Measurements from ENCODE around the gene TSC1. TPM values are rescaled to one million over a fixed set of nuclear protein-coding genes. Genes with fewer than 3 reads are reported as not detected.
A peak's percentile ranks its signal among the peaks of the same experiment; 100 is the strongest.

TSC1 gene
- total RNA-seq, 1 donor from 2014 or later, result 20.8 TPM

DNA sequence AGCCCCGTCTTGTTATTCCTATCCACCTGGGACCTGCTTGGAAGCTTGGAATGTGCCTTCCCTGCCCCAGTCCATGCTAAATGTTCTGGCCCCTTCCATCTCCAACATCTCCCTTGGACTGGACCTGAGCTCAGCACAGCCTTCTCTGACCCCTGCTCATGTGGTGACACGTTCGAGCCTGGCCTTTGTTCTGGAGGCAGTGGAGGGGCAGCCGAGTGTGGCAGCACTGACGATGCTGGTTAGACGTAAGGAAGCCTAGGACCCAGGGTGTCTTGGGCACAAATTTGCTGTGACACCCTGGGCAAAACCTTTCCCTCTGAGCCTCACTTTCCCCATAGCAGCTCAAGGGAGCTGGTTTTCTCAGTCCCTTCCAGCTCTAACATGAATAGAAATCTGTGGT, 61.8 kb downstream of the TSC1 start:
- H3K27me3 ChIP-seq (ENCODE audit: control insufficient read depth, insufficient read depth, low read length), result no peaks in the 10 kb centered on the region
- H3K36me3 ChIP-seq (ENCODE audit: control insufficient read depth, insufficient read depth, low read length), result no peaks in the 10 kb centered on the region
- H3K4me3 ChIP-seq (ENCODE audit: low read depth, low read length), result no peak overlapping the region
- FAIRE-seq (no peak), DNase-seq (ENCODE audit: low read depth) (no peak)
- TF ChIP-seq, protein P1, sequence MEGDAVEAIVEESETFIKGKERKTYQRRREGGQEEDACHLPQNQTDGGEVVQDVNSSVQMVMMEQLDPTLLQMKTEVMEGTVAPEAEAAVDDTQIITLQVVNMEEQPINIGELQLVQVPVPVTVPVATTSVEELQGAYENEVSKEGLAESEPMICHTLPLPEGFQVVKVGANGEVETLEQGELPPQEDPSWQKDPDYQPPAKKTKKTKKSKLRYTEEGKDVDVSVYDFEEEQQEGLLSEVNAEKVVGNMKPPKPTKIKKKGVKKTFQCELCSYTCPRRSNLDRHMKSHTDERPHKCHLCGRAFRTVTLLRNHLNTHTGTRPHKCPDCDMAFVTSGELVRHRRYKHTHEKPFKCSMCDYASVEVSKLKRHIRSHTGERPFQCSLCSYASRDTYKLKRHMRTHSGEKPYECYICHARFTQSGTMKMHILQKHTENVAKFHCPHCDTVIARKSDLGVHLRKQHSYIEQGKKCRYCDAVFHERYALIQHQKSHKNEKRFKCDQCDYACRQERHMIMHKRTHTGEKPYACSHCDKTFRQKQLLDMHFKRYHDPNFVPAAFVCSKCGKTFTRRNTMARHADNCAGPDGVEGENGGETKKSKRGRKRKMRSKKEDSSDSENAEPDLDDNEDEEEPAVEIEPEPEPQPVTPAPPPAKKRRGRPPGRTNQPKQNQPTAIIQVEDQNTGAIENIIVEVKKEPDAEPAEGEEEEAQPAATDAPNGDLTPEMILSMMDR (IDR thresholded peaks at IDR 0.05; ENCODE audit: insufficient read depth, low read length, severe bottlenecking), result no peak

DNA sequence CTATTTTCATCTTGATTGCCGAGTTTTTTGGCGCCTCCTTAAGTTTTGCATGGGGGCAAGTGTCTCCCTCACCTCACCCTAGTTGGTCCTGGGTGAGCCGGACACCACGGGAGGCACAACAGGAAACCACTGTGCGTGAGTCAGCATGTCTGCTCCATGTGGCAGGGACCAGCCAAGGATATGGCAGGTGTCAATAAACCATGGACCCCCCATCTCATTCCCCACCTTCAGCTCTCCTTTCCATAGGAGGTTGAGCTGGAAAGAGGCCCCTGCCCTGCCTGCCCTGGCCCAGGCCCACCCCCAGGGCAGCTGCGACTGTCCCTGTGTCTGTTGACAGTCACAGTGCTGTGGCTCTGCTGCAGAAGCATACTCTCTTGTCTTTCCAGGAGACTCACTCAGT, 62.6 kb downstream of the TSC1 start:
- H3K36me3 ChIP-seq (ENCODE audit: control insufficient read depth, insufficient read depth, low read length), result no peaks in the 10 kb centered on the region
- DNase-seq (ENCODE audit: low read depth), result no peak
- no peak overlapping the region for H3K4me3 ChIP-seq (ENCODE audit: low read depth, low read length)
- TF ChIP-seq, protein P1 (IDR thresholded peaks at IDR 0.05; ENCODE audit: insufficient read depth, low read length, severe bottlenecking), result no peak
- no peaks in the 10 kb centered on the region for H3K27me3 ChIP-seq (ENCODE audit: control insufficient read depth, insufficient read depth, low read length)
- FAIRE-seq, result no peak

DNA sequence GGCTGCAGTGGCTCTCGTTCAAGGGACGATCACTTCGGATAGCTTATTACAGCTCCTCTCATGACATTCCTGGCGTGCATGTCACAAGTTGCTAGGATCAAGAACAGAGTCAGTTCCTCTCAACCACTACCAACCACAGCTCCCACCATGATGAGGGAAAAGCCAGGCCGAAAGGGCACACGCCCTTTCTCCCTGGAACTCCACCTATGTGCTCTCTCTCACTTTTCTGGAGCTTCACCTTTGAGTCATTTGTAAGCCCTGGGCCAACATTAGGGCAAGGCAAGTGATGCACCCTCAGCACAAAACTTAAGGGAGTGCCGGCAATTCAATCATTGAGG, 64.1 kb downstream of the TSC1 start:
- FAIRE-seq, result no peak
- H3K36me3 ChIP-seq (ENCODE audit: control insufficient read depth, insufficient read depth, low read length), result no peaks in the 10 kb centered on the region
- H3K4me3 ChIP-seq (ENCODE audit: low read depth, low read length), result no peak overlapping the region
- no peaks in the 10 kb centered on the region for H3K27me3 ChIP-seq (ENCODE audit: control insufficient read depth, insufficient read depth, low read length)
- DNase-seq (ENCODE audit: low read depth), result no peak
- TF ChIP-seq, protein P1 (IDR thresholded peaks at IDR 0.05; ENCODE audit: insufficient read depth, low read length, severe bottlenecking), result no peak

DNA sequence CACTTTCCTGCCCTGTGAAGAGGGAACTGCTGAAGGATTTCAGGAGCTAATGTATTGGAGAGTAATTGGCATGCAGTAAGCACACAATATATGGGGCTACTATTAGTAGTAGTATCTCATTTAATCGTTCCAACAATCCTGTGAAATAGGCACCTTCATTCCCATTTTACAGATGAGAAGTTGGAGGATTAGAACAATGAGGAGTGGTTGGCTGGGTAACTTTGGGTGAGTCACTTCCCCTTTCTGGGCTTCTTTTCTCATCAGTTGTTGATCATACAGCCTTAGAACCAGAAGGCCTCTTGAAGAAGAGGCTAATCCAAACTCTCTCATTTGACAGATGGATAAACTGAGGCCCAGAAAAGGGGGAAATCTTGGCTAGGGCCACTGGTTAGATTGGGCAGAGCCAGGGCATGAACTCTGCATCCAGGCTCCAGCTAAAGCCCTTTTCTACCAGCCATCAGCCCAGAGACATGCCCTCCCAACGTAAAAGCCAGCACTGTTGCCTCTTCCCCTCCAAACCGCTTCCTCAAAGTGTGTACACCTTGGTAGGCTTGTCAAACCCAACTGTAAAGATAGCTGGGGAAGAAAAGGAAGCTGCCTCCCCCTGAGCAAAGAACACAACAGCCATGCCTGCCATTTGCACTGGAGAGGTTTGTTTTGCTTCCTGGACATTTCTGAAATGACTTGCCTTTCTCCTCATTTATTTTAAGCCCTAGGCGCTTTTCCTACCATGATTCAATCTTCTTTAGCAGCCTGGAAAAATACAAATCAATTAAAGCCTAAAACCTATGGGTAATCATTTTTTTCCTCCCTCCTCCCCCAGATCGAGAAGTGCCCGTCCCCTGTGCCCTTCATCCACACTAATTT, 64.7 kb downstream of the TSC1 start:
- Histone ChIP-seq H3K4me3 (ENCODE audit: low read depth, low read length) (no peak overlapping the region), H3K36me3 (ENCODE audit: control insufficient read depth, insufficient read depth, low read length) (no peaks in the 10 kb centered on the region), H3K27me3 (ENCODE audit: control insufficient read depth, insufficient read depth, low read length) (no peaks in the 10 kb centered on the region)
- DNase-seq (ENCODE audit: low read depth), result no peak
- TF ChIP-seq, protein P1 (IDR thresholded peaks at IDR 0.05; ENCODE audit: insufficient read depth, low read length, severe bottlenecking), result no peak
- no peak for FAIRE-seq

DNA sequence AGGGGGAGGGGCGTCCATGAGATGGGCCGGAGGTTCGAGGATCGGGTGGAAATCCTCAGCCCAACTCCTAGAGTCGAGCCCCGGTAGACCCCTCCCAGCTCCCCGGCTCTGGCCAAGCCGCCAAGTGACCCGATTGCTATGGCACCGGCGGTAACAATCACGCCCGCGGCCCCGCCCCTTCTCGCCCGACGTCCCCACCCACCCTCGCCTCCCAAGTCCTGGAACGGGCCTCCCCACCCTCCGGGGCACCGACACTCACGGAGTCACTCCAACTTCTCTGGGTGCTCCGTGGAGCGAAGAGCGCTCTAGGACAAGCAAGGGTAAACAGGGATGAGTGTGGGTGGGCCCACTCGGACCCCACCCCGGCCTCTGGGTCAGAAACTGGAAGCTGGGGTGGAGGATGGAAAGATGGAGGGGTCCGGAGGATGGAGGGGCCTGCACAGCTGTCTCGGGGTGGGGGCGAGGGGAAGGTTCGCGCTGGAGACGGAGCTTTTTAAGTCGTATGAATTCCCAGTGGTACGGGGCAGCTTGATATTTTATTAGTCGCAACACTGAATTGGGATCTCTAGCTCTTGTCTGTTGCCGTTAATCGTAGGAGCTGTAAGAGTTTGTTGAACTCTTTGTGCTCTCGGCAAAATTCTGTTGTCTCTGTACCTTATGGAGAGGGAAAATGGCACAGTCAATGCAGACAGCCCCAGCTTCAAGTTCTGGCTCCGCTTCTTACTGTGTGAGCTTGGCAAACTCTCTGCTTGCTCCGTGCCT, 65.5 kb downstream of the TSC1 start, which contains the start of gene SPACA9:
Gene SPACA9, plus strand, starts transcription at position 204 of the 762 bp plus-strand sequence. CDS start 5,050 bp downstream, outside the sequence.
- TF ChIP-seq, protein P1 (IDR thresholded peaks at IDR 0.05; ENCODE audit: insufficient read depth, low read length, severe bottlenecking), result no peak

More for the DNA sequence above, 65.5 kb downstream of the TSC1 start, which contains the start of gene SPACA9:
- Histone ChIP-seq H3K4me3 (ENCODE audit: low read depth, low read length) (peak within 1 kb of the TSS; percentile 93), H3K36me3 (ENCODE audit: control insufficient read depth, insufficient read depth, low read length) (no peaks in the 10 kb centered on the region), H3K27me3 (ENCODE audit: control insufficient read depth, insufficient read depth, low read length) (no peaks in the 10 kb centered on the region)
- no peak for FAIRE-seq
- DNase-seq (ENCODE audit: low read depth), result no peak

All from bronchial epithelial cell (primary cell).